Activated CD8-positive, alpha-beta T cell treated with anti-CD3 and anti-CD28 coated beads, Interleukin-2, amount 10 ng/mL, durations not matched to agents 7 days and 5 days (primary cell): Measurements from ENCODE around the gene FUT2. TPM values are rescaled to one million over a fixed set of nuclear protein-coding genes. Genes with fewer than 3 reads are reported as not detected.
A peak's percentile ranks its signal among the peaks of the same experiment; 100 is the strongest.

Source experiments
- ATAC-seq: fragments of 150-1000 bp; cut with Tn5 transposase; one replicate; pipeline ENCODE4 v1.10.0; 2021; ENCODE audit warnings: moderate library complexity
- CTCF ChIA-PET: fragments of 350-600 bp; sonication (Branson Sonifier 250); formaldehyde crosslinking; loops from one replicate; lab custom pipeline; 2021; ENCODE audit warnings: antibody characterized with exemption; lab: Charles Lee
- POLR2A ChIA-PET: fragments of 350-600 bp; sonication (Branson Sonifier 250); formaldehyde crosslinking; loops from one replicate; lab custom pipeline; 2021; ENCODE audit warnings: antibody characterized with exemption; lab: Charles Lee
- DNase-seq: peaks from one replicate; pipeline ENCODE4 v3.0.0-alpha.2; 2020
- H3K27ac Mint-ChIP-seq: one replicate; pipeline ENCODE4 v1.8.0; 2021; ENCODE audit warnings: mild to moderate bottlenecking, mixed read lengths
- H3K27me3 Mint-ChIP-seq: one replicate; pipeline ENCODE4 v1.8.0; 2021; ENCODE audit warnings: low read depth, mixed read lengths
- H3K36me3 Mint-ChIP-seq: one replicate; pipeline ENCODE4 v1.8.0; 2021; ENCODE audit warnings: low read depth, mixed read lengths
- H3K4me1 Mint-ChIP-seq: one replicate; pipeline ENCODE4 v1.8.0; 2021; ENCODE audit warnings: low read depth, mixed read lengths
- H3K4me3 Mint-ChIP-seq: one replicate; pipeline ENCODE4 v1.8.0; 2021; ENCODE audit warnings: mild to moderate bottlenecking, mixed read lengths
- H3K9me3 Mint-ChIP-seq: one replicate; pipeline ENCODE4 v1.8.0; 2022; ENCODE audit warnings: mixed read lengths; ENCODE audit not compliant: insufficient read depth
- total RNA-seq, 2 experiments: library from RNA; stranded (reverse); gene quantifications; one replicate each; pipeline ENCODE4 v1.2.3, GENCODE V29; 2021

The FUT2 gene
- total RNA-seq, 2 experiments from 2014 or later: not detected

GRCh38 chr19:48738557-48739403 is 43.0 kb downstream of the FUT2 start:
- H3K4me1 Mint-ChIP-seq: peaks cover 29% of the 10 kb centered on the region
- ATAC-seq (peak; percentile 98), DNase-seq (peak; percentile 94)
- H3K27me3 Mint-ChIP-seq: peaks cover 14% of the 10 kb centered on the region
- CTCF ChIA-PET: interaction anchor here (0.9 to 2.9 kb wide), 9 partner anchors 9 to 259 kb away, joined by 3 to 18 read pairs (median 5); partner anchors contain the start of genes BAX and CA11
- H3K27ac Mint-ChIP-seq: no peak overlapping the region
- H3K36me3 Mint-ChIP-seq: no peaks in the 10 kb centered on the region
- H3K4me3 Mint-ChIP-seq: peak overlapping the region; percentile 34
- no peaks in the 10 kb centered on the region for H3K9me3 Mint-ChIP-seq
- POLR2A ChIA-PET: interaction anchor here (0.7 to 2.3 kb wide), 2 partner anchors 11 to 18 kb away, joined by 3 to 6 read pairs; no protein-coding TSS in a partner anchor

GRCh38 chr19:48739404-48740163 is 43.8 kb downstream of the FUT2 start:
- Mint-ChIP-seq H3K9me3 (no peaks in the 10 kb centered on the region), H3K27me3 (peaks cover 14% of the 10 kb centered on the region), H3K36me3 (no peaks in the 10 kb centered on the region), H3K4me1 (peaks cover 29% of the 10 kb centered on the region), H3K27ac (no peak overlapping the region), H3K4me3 (no peak overlapping the region)
- DNase-seq: no peak
- ChIA-PET POLR2A (interaction anchor here (2.3 kb wide), 1 partner anchor 19 kb away, joined by 6 read pairs; no protein-coding TSS in a partner anchor), CTCF (interaction anchor here (1.1 to 2.9 kb wide), 8 partner anchors 8 to 258 kb away, joined by 3 to 18 read pairs (median 9); partner anchors contain the start of genes BAX and CA11)
- ATAC-seq: peak; percentile 1

- Mint-ChIP-seq H3K4me1 (peaks cover 29% of the 10 kb centered on the region), H3K4me3 (no peak within 1 kb of the TSS), H3K27ac (no peak within 1 kb of the TSS), H3K27me3 (peaks cover 14% of the 10 kb centered on the region), H3K9me3 (peaks cover under 1% of the 10 kb centered on the region), H3K36me3 (no peaks in the 10 kb centered on the region)
- ChIA-PET POLR2A (interaction anchor here (2.3 kb wide), 1 partner anchor 19 kb away, joined by 6 read pairs; no protein-coding TSS in a partner anchor), CTCF (interaction anchor here (1.7 to 2.2 kb wide), 2 partner anchors 95 to 257 kb away, joined by 3 to 18 read pairs; partner anchors contain the start of gene CA11)
- ATAC-seq (no peak), DNase-seq (no peak)
Measured at GRCh38 chr19:48740164-48740972, 44.6 kb downstream of the FUT2 start, which contains the start of gene RASIP1. Gene RASIP1, minus strand, starts transcription at chr19:48740610. Its CDS starts 328 bp downstream, at chr19:48740282.

GRCh38 chr19:48741129-48741999 is 45.6 kb downstream of the FUT2 start:
- Mint-ChIP-seq H3K36me3 (no peaks in the 10 kb centered on the region), H3K4me3 (no peak overlapping the region), H3K9me3 (peaks cover 10% of the 10 kb centered on the region), H3K27me3 (peaks cover 19% of the 10 kb centered on the region), H3K27ac (no peak overlapping the region), H3K4me1 (peaks cover 34% of the 10 kb centered on the region)
- peak; percentile 54 for DNase-seq
- CTCF ChIA-PET: no interaction called here
- no peak for ATAC-seq
- POLR2A ChIA-PET: no interaction called here

- POLR2A ChIA-PET: no interaction called here
- Mint-ChIP-seq H3K27me3 (peaks cover 19% of the 10 kb centered on the region), H3K4me3 (no peak overlapping the region), H3K9me3 (peaks cover 10% of the 10 kb centered on the region), H3K27ac (no peak overlapping the region), H3K4me1 (peaks cover 37% of the 10 kb centered on the region), H3K36me3 (no peaks in the 10 kb centered on the region)
- CTCF ChIA-PET: no interaction called here
- ATAC-seq: no peak
- DNase-seq: no peak
Measured at GRCh38 chr19:48742096-48742495, 46.3 kb downstream of the FUT2 start.

- DNase-seq (peak; percentile 68), ATAC-seq (peak; percentile 68)
- Mint-ChIP-seq H3K27me3 (peaks cover 14% of the 10 kb centered on the region), H3K4me1 (peaks cover 21% of the 10 kb centered on the region), H3K9me3 (peaks cover 10% of the 10 kb centered on the region), H3K27ac (no peak overlapping the region), H3K36me3 (no peaks in the 10 kb centered on the region), H3K4me3 (no peak overlapping the region)
- ChIA-PET CTCF (no interaction called here), POLR2A (interaction anchor here (1.5 kb wide), 1 partner anchor 32 kb away, joined by 5 read pairs; no protein-coding TSS in a partner anchor)
Measured at GRCh38 chr19:48745208-48745995, 49.6 kb downstream of the FUT2 start.

- H3K4me3 Mint-ChIP-seq: no peak overlapping the region
Measured at GRCh38 chr19:48746110-48746509, 50.3 kb downstream of the FUT2 start.

GRCh38 chr19:48746738-48747575 is 51.2 kb downstream of the FUT2 start, which contains the start of gene IZUMO1:
Gene IZUMO1, minus strand, starts transcription at chr19:48746909. Its CDS starts 1,050 bp downstream, at chr19:48745859.
- Mint-ChIP-seq H3K4me3 (peak within 1 kb of the TSS; percentile 31), H3K4me1 (peaks cover 14% of the 10 kb centered on the region), H3K36me3 (no peaks in the 10 kb centered on the region), H3K27me3 (peaks cover 11% of the 10 kb centered on the region), H3K9me3 (peaks cover 10% of the 10 kb centered on the region), H3K27ac (no peak within 1 kb of the TSS)
- ChIA-PET CTCF (interaction anchor here (1.4 to 1.7 kb wide), 3 partner anchors 8 to 95 kb away, joined by 3 to 5 read pairs (median 4); no protein-coding TSS in a partner anchor), POLR2A (interaction anchor here (0.5 to 0.9 kb wide), 2 partner anchors 30 to 1539 kb away, joined by 3 read pairs; no protein-coding TSS in a partner anchor)
- peak; percentile 68 for DNase-seq
- ATAC-seq: peak; percentile 72

More at GRCh38 chr19:48746110-48746509, 50.3 kb downstream of the FUT2 start:
- ChIA-PET POLR2A (interaction anchor here (0.5 to 0.9 kb wide), 2 partner anchors 29 to 1538 kb away, joined by 3 read pairs; no protein-coding TSS in a partner anchor), CTCF (interaction anchor here (1.5 kb wide), 1 partner anchor 96 kb away, joined by 4 read pairs; no protein-coding TSS in a partner anchor)
- Mint-ChIP-seq H3K9me3 (peaks cover 10% of the 10 kb centered on the region), H3K4me1 (peaks cover 18% of the 10 kb centered on the region), H3K36me3 (no peaks in the 10 kb centered on the region), H3K27ac (no peak overlapping the region), H3K27me3 (peaks cover 12% of the 10 kb centered on the region)
- DNase-seq (no peak), ATAC-seq (no peak)
